Pulmonary artery endothelial cell (primary cell): ENCODE results near the gene HHIPL2. TPM values are rescaled to one million over a fixed set of nuclear protein-coding genes. Genes with fewer than 3 reads are reported as not detected.

ENCODE experiments used
- total RNA-seq: library from RNA; depleted of rRNA; stranded (reverse); fragments of >200 nt; gene quantifications from 2 replicates; pipeline ENCODE4 v1.2.3, GENCODE V29; 2014

Gene HHIPL2
- total RNA-seq, 1 donor from 2014 or later: not detected

Other genes with a start within 250 kb of the HHIPL2 start
- 4.2 and 8.6 TPM in 2 replicates for gene TAF1A, start 41.8 kb upstream of the HHIPL2 start, total RNA-seq
- 30.3 and 52.9 TPM in 2 replicates for gene MIA3, start 70.0 kb upstream of the HHIPL2 start, total RNA-seq
- 52.4 and 57.1 TPM in 2 replicates for gene AIDA, start 164.4 kb upstream of the HHIPL2 start, total RNA-seq
- 32.0 and 49.1 TPM in 2 replicates for gene BROX, start 164.5 kb upstream of the HHIPL2 start, total RNA-seq
- not detected in 2 replicates for gene FAM177B, start 189.1 kb upstream of the HHIPL2 start, total RNA-seq